Ovary (tissue), 3 donors: ENCODE results near the gene CCNC.

Experiments
- CTCF ChIP-seq, 3 donors: fragments of 450-650 bp in 2 of 3; fragments of 200-600 bp in 1 of 3; IDR thresholded peaks; one replicate each; pipeline versions ENCODE4 v1.5.1 to v1.8.0; 2016 to 2022; ENCODE audit warnings: antibody characterized with exemption in 3 of 3, mild to moderate bottlenecking in 1 of 3
- EP300 ChIP-seq: sonication (generic); formaldehyde crosslinking; IDR thresholded peaks from one replicate; pipeline ENCODE4 v1.6.1; 2017; ENCODE audit warnings: antibody characterized with exemption
- POLR2A ChIP-seq: fragments of 450-650 bp; IDR thresholded peaks from one replicate; pipeline ENCODE4 v1.6.1; 2017; ENCODE audit warnings: antibody characterized with exemption, mild to moderate bottlenecking, moderate library complexity
- donor health status: DM: no; HTN: no; CAD: no.

GRCh38 chr6:99573980-99574617, 5.6 kb upstream of the CCNC start:
- TF ChIP-seq CTCF (IDR thresholded peaks at IDR 0.05) (no peak), POLR2A (no peak), EP300 (no peak)
